Measurements from ENCODE around the gene MYL2. TPM values are rescaled to one million over a fixed set of nuclear protein-coding genes. Genes with fewer than 3 reads are reported as not detected.

Gene MYL2
- total RNA-seq, 1 experiment from 2014 or later, result not detected

DNA sequence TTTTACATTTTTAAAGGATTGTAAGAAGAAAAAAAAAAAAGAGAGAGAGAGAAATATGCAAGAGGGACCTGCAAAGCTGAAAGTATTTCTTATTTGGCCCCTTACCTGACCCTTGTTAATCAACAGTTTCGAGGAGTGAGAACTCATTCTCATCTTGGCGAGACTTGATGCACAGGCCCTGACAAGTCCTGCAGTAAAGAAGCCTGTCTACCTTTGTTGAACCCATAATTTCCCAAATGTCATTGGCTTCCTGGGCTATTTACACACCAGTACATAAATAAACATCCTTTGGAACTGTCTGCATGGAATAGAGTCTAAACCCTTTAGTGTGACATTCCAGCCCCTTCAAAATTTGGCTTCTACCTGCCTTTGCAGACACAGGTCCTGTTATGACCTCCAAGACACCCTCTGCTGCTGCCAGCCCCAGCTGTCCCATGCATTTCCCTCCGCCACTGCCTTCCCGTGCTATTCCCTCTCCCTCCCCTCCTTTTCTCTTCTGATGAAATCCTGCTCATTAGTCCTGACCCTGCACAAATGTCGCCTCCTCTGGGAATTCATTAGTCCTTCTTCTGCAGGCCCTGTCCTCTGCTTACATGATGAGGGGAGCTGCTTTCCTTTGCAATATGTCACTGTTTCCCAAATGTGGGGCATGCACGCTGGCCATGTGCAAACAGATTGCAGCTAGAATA, 35.1 kb downstream of the MYL2 start (continued):
- TF ChIP-seq, protein P1, sequence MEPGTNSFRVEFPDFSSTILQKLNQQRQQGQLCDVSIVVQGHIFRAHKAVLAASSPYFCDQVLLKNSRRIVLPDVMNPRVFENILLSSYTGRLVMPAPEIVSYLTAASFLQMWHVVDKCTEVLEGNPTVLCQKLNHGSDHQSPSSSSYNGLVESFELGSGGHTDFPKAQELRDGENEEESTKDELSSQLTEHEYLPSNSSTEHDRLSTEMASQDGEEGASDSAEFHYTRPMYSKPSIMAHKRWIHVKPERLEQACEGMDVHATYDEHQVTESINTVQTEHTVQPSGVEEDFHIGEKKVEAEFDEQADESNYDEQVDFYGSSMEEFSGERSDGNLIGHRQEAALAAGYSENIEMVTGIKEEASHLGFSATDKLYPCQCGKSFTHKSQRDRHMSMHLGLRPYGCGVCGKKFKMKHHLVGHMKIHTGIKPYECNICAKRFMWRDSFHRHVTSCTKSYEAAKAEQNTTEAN (CRISPR knock-in tag; IDR thresholded peaks at IDR 0.05), result no peak
- no peak for TF ChIP-seq ZNF396 (CRISPR knock-in tag; IDR thresholded peaks at IDR 0.05; ENCODE audit: borderline replicate concordance)
- TF ChIP-seq, protein P2, sequence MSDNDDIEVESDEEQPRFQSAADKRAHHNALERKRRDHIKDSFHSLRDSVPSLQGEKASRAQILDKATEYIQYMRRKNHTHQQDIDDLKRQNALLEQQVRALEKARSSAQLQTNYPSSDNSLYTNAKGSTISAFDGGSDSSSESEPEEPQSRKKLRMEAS (CRISPR knock-in tag; IDR thresholded peaks at IDR 0.05), result no peak
- TF ChIP-seq SMAD4 (CRISPR knock-in tag; IDR thresholded peaks at IDR 0.05), result no peak
- TF ChIP-seq ETV6 (CRISPR knock-in tag; IDR thresholded peaks at IDR 0.05), result no peak
- TF ChIP-seq, protein P3, sequence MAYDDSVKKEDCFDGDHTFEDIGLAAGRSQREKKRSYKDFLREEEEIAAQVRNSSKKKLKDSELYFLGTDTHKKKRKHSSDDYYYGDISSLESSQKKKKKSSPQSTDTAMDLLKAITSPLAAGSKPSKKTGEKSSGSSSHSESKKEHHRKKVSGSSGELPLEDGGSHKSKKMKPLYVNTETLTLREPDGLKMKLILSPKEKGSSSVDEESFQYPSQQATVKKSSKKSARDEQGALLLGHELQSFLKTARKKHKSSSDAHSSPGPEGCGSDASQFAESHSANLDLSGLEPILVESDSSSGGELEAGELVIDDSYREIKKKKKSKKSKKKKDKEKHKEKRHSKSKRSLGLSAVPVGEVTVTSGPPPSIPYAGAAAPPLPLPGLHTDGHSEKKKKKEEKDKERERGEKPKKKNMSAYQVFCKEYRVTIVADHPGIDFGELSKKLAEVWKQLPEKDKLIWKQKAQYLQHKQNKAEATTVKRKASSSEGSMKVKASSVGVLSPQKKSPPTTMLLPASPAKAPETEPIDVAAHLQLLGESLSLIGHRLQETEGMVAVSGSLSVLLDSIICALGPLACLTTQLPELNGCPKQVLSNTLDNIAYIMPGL (CRISPR knock-in tag; IDR thresholded peaks at IDR 0.05), result no peak
- no peak for TF ChIP-seq CREM (CRISPR knock-in tag; IDR thresholded peaks at IDR 0.05)
- no peak for TF ChIP-seq GABPB1 (CRISPR knock-in tag; IDR thresholded peaks at IDR 0.05)

DNA sequence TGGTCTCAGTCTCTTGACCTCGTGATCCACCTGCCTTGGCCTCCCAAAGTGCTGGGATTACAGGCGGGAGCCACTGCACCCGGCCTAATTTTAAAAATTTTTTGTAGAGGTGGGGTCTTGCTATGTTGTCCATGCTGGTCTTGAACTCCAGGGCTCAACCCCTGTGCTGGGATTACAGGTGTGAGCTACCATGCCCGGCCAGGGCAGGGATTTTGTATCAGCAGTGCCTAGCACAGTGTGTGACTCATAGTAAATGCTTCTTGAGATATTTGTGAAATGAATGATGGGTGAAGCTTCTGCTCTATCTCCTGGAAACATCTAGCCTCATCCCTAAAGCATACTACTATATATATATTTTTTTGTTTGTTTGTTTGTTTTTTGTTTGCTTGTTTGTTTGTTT, 37.1 kb downstream of the MYL2 start:
- Mint-ChIP-seq H3K36me3 (no peaks in the 10 kb centered on the region), H3K9me3 (peaks cover 8% of the 10 kb centered on the region), H3K27me3 (ENCODE audit: low read depth) (peaks cover 3% of the 10 kb centered on the region), H3K4me3 (no peak overlapping the region), H3K27ac (no peak overlapping the region), H3K4me1 (peaks cover 2% of the 10 kb centered on the region)
- ChIA-PET CTCF (no interaction called here), POLR2A (no interaction called here)
- no peak for ATAC-seq
- DNase-seq (ENCODE audit: low spot score), result no peak
- TF ChIP-seq NR3C1 (CRISPR knock-in tag; conservative IDR thresholded peaks at IDR 0.05; ENCODE audit: low read depth), result no peak
- no peak for TF ChIP-seq ZNF138 (CRISPR knock-in tag; conservative IDR thresholded peaks at IDR 0.05)
- TF ChIP-seq, protein P4, sequence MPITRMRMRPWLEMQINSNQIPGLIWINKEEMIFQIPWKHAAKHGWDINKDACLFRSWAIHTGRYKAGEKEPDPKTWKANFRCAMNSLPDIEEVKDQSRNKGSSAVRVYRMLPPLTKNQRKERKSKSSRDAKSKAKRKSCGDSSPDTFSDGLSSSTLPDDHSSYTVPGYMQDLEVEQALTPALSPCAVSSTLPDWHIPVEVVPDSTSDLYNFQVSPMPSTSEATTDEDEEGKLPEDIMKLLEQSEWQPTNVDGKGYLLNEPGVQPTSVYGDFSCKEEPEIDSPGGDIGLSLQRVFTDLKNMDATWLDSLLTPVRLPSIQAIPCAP (CRISPR knock-in tag; IDR thresholded peaks at IDR 0.05), result no peak
- TF ChIP-seq ZBTB21 (CRISPR knock-in tag; IDR thresholded peaks at IDR 0.05; ENCODE audit: borderline replicate concordance), result no peak
- TF ChIP-seq, protein P5, sequence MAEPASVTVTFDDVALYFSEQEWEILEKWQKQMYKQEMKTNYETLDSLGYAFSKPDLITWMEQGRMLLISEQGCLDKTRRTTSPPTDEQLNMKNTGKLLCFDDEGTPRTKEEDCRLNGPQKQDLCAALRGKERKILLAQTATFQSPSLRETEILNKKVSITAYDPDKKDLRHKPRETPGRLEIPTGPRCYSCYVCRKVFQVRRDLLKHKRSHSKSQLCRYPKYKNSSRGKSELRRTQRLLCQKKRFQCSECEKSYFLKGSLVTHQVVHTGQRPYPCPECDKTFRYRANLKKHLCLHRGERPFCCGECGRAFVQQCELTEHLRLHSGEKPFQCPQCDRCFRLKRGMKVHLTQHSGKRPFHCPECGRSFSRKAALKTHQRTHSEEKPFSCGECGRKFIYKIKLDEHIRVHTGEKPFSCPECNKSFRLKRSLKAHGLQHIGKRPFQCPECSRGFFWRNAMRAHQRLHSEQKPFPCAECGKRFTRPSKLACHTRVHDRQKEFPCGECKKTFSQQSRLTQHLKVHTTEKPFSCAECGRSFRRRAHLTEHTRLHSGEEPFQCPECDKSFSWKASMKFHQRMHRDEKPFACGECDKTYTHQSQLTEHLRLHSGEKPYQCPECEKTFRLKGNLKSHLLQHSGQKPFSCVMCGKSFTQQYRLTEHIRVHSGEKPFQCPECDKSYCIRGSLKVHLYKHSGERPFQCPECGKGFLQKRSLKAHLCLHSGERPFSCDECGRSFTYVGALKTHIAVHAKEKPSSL (CRISPR knock-in tag; conservative IDR thresholded peaks at IDR 0.05), result no peak
- no peak for TF ChIP-seq ZNF232 (CRISPR knock-in tag; IDR thresholded peaks at IDR 0.05)
- TF ChIP-seq, protein P1 (CRISPR knock-in tag; IDR thresholded peaks at IDR 0.05), result no peak
- no peak for TF ChIP-seq SMAD4 (CRISPR knock-in tag; IDR thresholded peaks at IDR 0.05)
- no peak for TF ChIP-seq RELA (CRISPR knock-in tag; IDR thresholded peaks at IDR 0.05; ENCODE audit: borderline replicate concordance)
- TF ChIP-seq NR1H2 (CRISPR knock-in tag; IDR thresholded peaks at IDR 0.05), result no peak
- TF ChIP-seq, protein P6, sequence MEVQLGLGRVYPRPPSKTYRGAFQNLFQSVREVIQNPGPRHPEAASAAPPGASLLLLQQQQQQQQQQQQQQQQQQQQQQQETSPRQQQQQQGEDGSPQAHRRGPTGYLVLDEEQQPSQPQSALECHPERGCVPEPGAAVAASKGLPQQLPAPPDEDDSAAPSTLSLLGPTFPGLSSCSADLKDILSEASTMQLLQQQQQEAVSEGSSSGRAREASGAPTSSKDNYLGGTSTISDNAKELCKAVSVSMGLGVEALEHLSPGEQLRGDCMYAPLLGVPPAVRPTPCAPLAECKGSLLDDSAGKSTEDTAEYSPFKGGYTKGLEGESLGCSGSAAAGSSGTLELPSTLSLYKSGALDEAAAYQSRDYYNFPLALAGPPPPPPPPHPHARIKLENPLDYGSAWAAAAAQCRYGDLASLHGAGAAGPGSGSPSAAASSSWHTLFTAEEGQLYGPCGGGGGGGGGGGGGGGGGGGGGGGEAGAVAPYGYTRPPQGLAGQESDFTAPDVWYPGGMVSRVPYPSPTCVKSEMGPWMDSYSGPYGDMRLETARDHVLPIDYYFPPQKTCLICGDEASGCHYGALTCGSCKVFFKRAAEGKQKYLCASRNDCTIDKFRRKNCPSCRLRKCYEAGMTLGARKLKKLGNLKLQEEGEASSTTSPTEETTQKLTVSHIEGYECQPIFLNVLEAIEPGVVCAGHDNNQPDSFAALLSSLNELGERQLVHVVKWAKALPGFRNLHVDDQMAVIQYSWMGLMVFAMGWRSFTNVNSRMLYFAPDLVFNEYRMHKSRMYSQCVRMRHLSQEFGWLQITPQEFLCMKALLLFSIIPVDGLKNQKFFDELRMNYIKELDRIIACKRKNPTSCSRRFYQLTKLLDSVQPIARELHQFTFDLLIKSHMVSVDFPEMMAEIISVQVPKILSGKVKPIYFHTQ (CRISPR knock-in tag; IDR thresholded peaks at IDR 0.05), result no peak
- TF ChIP-seq, protein P7, sequence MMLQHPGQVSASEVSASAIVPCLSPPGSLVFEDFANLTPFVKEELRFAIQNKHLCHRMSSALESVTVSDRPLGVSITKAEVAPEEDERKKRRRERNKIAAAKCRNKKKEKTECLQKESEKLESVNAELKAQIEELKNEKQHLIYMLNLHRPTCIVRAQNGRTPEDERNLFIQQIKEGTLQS (CRISPR knock-in tag; conservative IDR thresholded peaks at IDR 0.05), result no peak
- no peak for TF ChIP-seq NFATC4 (CRISPR knock-in tag; IDR thresholded peaks at IDR 0.05)
- TF ChIP-seq, protein P8, sequence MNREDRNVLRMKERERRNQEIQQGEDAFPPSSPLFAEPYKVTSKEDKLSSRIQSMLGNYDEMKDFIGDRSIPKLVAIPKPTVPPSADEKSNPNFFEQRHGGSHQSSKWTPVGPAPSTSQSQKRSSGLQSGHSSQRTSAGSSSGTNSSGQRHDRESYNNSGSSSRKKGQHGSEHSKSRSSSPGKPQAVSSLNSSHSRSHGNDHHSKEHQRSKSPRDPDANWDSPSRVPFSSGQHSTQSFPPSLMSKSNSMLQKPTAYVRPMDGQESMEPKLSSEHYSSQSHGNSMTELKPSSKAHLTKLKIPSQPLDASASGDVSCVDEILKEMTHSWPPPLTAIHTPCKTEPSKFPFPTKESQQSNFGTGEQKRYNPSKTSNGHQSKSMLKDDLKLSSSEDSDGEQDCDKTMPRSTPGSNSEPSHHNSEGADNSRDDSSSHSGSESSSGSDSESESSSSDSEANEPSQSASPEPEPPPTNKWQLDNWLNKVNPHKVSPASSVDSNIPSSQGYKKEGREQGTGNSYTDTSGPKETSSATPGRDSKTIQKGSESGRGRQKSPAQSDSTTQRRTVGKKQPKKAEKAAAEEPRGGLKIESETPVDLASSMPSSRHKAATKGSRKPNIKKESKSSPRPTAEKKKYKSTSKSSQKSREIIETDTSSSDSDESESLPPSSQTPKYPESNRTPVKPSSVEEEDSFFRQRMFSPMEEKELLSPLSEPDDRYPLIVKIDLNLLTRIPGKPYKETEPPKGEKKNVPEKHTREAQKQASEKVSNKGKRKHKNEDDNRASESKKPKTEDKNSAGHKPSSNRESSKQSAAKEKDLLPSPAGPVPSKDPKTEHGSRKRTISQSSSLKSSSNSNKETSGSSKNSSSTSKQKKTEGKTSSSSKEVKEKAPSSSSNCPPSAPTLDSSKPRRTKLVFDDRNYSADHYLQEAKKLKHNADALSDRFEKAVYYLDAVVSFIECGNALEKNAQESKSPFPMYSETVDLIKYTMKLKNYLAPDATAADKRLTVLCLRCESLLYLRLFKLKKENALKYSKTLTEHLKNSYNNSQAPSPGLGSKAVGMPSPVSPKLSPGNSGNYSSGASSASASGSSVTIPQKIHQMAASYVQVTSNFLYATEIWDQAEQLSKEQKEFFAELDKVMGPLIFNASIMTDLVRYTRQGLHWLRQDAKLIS (CRISPR knock-in tag; IDR thresholded peaks at IDR 0.05; ENCODE audit: borderline replicate concordance), result no peak

Measured in WTC11 (cell line).